Osteoblast (primary cell): ENCODE measurements around the gene LOC101059915.

ENCODE experiments used
- DNase-seq: peaks from one replicate; pipeline ENCODE4 v3.0.0; 2011; ENCODE audit warnings: low spot score, mixed read lengths; ENCODE audit not compliant: insufficient read length; ENCODE audit errors: missing footprints
- H2AFZ ChIP-seq: 2 replicates; pipeline ENCODE4 v1.6.0; 2011; ENCODE audit warnings: mild to moderate bottlenecking, low read length
- H3K27ac ChIP-seq: 2 replicates; pipeline ENCODE4 v1.5.1; 2011; ENCODE audit warnings: mild to moderate bottlenecking, low read depth, low read length, moderate library complexity
- H3K27me3 ChIP-seq: 2 replicates; pipeline ENCODE4 v1.6.0; 2012; ENCODE audit warnings: mild to moderate bottlenecking, control low read depth, inconsistent platforms, low read length, moderate library complexity; ENCODE audit not compliant: insufficient read depth
- H3K36me3 ChIP-seq: 2 replicates; pipeline ENCODE4 v1.5.1; 2011; ENCODE audit warnings: mild to moderate bottlenecking, low read length, control low read depth, moderate library complexity; ENCODE audit not compliant: insufficient read depth
- H3K4me1 ChIP-seq: 2 replicates; pipeline ENCODE4 v1.5.1; 2011; ENCODE audit warnings: mild to moderate bottlenecking, low read length, control low read depth, moderate library complexity; ENCODE audit not compliant: insufficient read depth
- H3K4me2 ChIP-seq: 2 replicates; pipeline ENCODE4 v1.6.0; 2011; ENCODE audit warnings: mild to moderate bottlenecking, low read length; ENCODE audit not compliant: insufficient read depth
- H3K4me3 ChIP-seq: fragments of 200-600 bp; sonication (generic); 3 replicates; pipeline ENCODE4 v1.5.1; 2012; ENCODE audit warnings: mild to moderate bottlenecking, low read length, inconsistent platforms; ENCODE audit not compliant: insufficient read depth
- H3K79me2 ChIP-seq: 2 replicates; pipeline ENCODE4 v1.6.0; 2012; ENCODE audit warnings: mild to moderate bottlenecking, low read length, control low read depth, inconsistent platforms; ENCODE audit not compliant: insufficient read depth
- H3K9me3 ChIP-seq: 2 replicates; pipeline ENCODE4 v1.5.1; 2011; ENCODE audit warnings: low read depth, low read length, control low read depth
- H4K20me1 ChIP-seq: 2 replicates; pipeline ENCODE4 v1.6.0; 2012; ENCODE audit warnings: mild to moderate bottlenecking, low read length, control low read depth; ENCODE audit not compliant: insufficient read depth
- CTCF ChIP-seq: IDR thresholded peaks from 2 replicates; pipeline ENCODE4 v1.5.1; 2011; ENCODE audit warnings: mild to moderate bottlenecking, low read depth, low read length, moderate library complexity; ENCODE audit errors: extremely low read depth

The LOC101059915 gene

GRCh38 chrX:71667328-71668247, at the start of gene LOC101059915:
Gene LOC101059915 (plus strand): TSS chrX:71667546.
- no peak within 1 kb of the TSS for H3K4me2 ChIP-seq
- H3K9me3 ChIP-seq: no peaks in the 10 kb centered on the region
- peaks cover 6% of the 10 kb centered on the region for H3K27me3 ChIP-seq
- no peak for DNase-seq
- no peak within 1 kb of the TSS for H3K27ac ChIP-seq
- TF ChIP-seq CTCF: no peak
- no peaks in the 10 kb centered on the region for H3K36me3 ChIP-seq
- no peak within 1 kb of the TSS for H2AFZ ChIP-seq
- no peaks in the 10 kb centered on the region for H4K20me1 ChIP-seq
- no peaks in the 10 kb centered on the region for H3K4me1 ChIP-seq
- H3K4me3 ChIP-seq: no peak within 1 kb of the TSS
- H3K79me2 ChIP-seq: no peaks in the 10 kb centered on the region

- H3K27ac ChIP-seq: no peak overlapping the region
- H3K79me2 ChIP-seq: no peaks in the 10 kb centered on the region
- H3K4me2 ChIP-seq: no peak overlapping the region
- DNase-seq: peak; percentile 63
- H2AFZ ChIP-seq: no peak overlapping the region
- peaks cover 9% of the 10 kb centered on the region for H3K36me3 ChIP-seq
- peaks cover 3% of the 10 kb centered on the region for H3K27me3 ChIP-seq
- TF ChIP-seq CTCF: no peak
- H3K4me3 ChIP-seq: no peak overlapping the region
- no peaks in the 10 kb centered on the region for H3K4me1 ChIP-seq
- H4K20me1 ChIP-seq: peaks cover 10% of the 10 kb centered on the region
- H3K9me3 ChIP-seq: no peaks in the 10 kb centered on the region
Measured at GRCh38 chrX:71617742-71618141, 49.6 kb upstream of the LOC101059915 start.

GRCh38 chrX:71618303-71618721, 49.0 kb upstream of the LOC101059915 start, which contains the start of gene CXCR3:
Gene CXCR3 (minus strand): TSS chrX:71618511. CDS start chrX:71618449, 62 bp downstream.
- Histone ChIP-seq H3K4me1 (no peaks in the 10 kb centered on the region), H3K4me3 (no peak within 1 kb of the TSS), H3K36me3 (peaks cover 4% of the 10 kb centered on the region), H3K9me3 (no peaks in the 10 kb centered on the region), H2AFZ (no peak within 1 kb of the TSS), H3K27me3 (no peaks in the 10 kb centered on the region), H3K27ac (no peak within 1 kb of the TSS), H4K20me1 (peaks cover 10% of the 10 kb centered on the region), H3K4me2 (no peak within 1 kb of the TSS), H3K79me2 (no peaks in the 10 kb centered on the region)
- peak; percentile 78 for DNase-seq
- TF ChIP-seq CTCF: no peak

- TF ChIP-seq CTCF: no peak
- no peaks in the 10 kb centered on the region for H3K27me3 ChIP-seq
- no peaks in the 10 kb centered on the region for H3K36me3 ChIP-seq
- no peak for DNase-seq
- H3K27ac ChIP-seq: no peak overlapping the region
- no peak overlapping the region for H3K4me3 ChIP-seq
- no peaks in the 10 kb centered on the region for H3K9me3 ChIP-seq
- H4K20me1 ChIP-seq: peaks cover 10% of the 10 kb centered on the region
- no peaks in the 10 kb centered on the region for H3K4me1 ChIP-seq
- H3K4me2 ChIP-seq: no peak overlapping the region
- H2AFZ ChIP-seq: no peak overlapping the region
- H3K79me2 ChIP-seq: no peaks in the 10 kb centered on the region
Measured at GRCh38 chrX:71618787-71619186, 48.6 kb upstream of the LOC101059915 start.
